Heart left ventricle (tissue), 16 donors: ENCODE data around the gene FOXC1. TPM values are rescaled to one million over a fixed set of nuclear protein-coding genes. Genes with fewer than 3 reads are reported as not detected.

Experiments used
- ATAC-seq, 4 donors: fragments of 200-7000 bp; cut with Tn5 transposase; one replicate each; pipeline ENCODE4 v1.9.1; 2020 to 2022; ENCODE audit warnings: moderate library complexity in 4 of 4, mild to moderate bottlenecking in 3 of 4, moderate number of reproducible peaks in 1 of 4
- DNase-seq, 5 donors: peaks; one replicate each; pipeline ENCODE4 v3.0.0-alpha.2; 2020
- H3K27ac ChIP-seq, 12 donors: fragments of 200-600 bp; sonication (generic) in 4 of 12; one replicate each; pipeline versions ENCODE4 v1.5.0 to v1.8.0; 2016 to 2022; ENCODE audit warnings: mild to moderate bottlenecking in 2 of 12
- H3K27me3 ChIP-seq, 9 donors: fragments of 200-600 bp; sonication (generic) in 2 of 9; one replicate each; pipeline versions ENCODE4 v1.5.1 to v1.8.0; 2016 to 2022; ENCODE audit warnings: mild to moderate bottlenecking in 3 of 9
- H3K36me3 ChIP-seq, 9 donors: fragments of 200-600 bp; sonication (generic) in 2 of 9; one replicate each; pipeline versions ENCODE4 v1.5.0 to v1.8.0; 2018 to 2022; ENCODE audit warnings: mild to moderate bottlenecking in 2 of 9
- H3K4me1 ChIP-seq, 12 donors: fragments of 200-600 bp; sonication (generic) in 4 of 12; one replicate each; pipeline versions ENCODE4 v1.5.0 to v1.8.0; 2016 to 2022; ENCODE audit warnings: mild to moderate bottlenecking in 3 of 12
- H3K4me3 ChIP-seq, 12 donors: fragments of 200-600 bp; sonication (generic) in 4 of 12; one replicate each; pipeline versions ENCODE4 v1.5.0 to v1.8.0; 2017 to 2022; ENCODE audit warnings: mild to moderate bottlenecking in 9 of 12, moderate library complexity in 4 of 12
- H3K9me3 ChIP-seq, 12 donors: fragments of 200-600 bp; sonication (generic) in 4 of 12; one replicate each; pipeline versions ENCODE4 v1.5.0 to v1.8.0; 2016 to 2022; ENCODE audit warnings: mild to moderate bottlenecking in 1 of 12
- POLR2A ChIP-seq, 2 donors: fragments of 450-650 bp; IDR thresholded peaks; one replicate each; pipeline ENCODE4 v1.6.1; 2017; ENCODE audit warnings: antibody characterized with exemption in 2 of 2, mild to moderate bottlenecking in 2 of 2, moderate library complexity in 2 of 2
- WGBS, 4 donors: extraction: QIAGEN DNeasy Blood & Tissue Kit in 2 of 4; methylation state at CpG; one replicate each; pipeline versions ENCODE4 v1.1.5 to v1.1.7; 2013 to 2018; 5-methylcytosine and 5-hydroxymethylcytosine counted together
- intact Hi-C, 10 donors: fragments of 100-400 bp; cut with DNase I; formaldehyde crosslinking; loops; one replicate each; pipeline versions ENCODE4 v1.11.1 to v1.14.2; 2022
- polyA plus RNA-seq, 2 donors: library from polyadenylated mRNA; stranded (reverse); fragments of 200-250 nt; gene quantifications; one replicate each; pipeline ENCODE4 v1.2.3, GENCODE V29; 2013
- total RNA-seq, 9 donors: library from RNA; depleted of rRNA in 2 of 9; stranded (reverse); fragments of >200 nt in 2 of 9; fragmentation: NEBNext Ultra II Directional in 3 of 9; extraction: Animal tissue kit (Norgen Biotek cat#: 25700) in 3 of 9; gene quantifications; one replicate each; pipeline versions ENCODE4 v1.1.0 to v1.2.4, GENCODE V29; 2016 to 2023
- TF ChIP-seq, protein P1 (sequence below), 12 donors: fragments of 200-600 bp; sonication (generic) in 4 of 12; IDR thresholded peaks; one replicate each; pipeline versions ENCODE4 v1.5.0 to v1.8.0; 2018 to 2022; ENCODE audit warnings: antibody characterized with exemption in 12 of 12, mild to moderate bottlenecking in 5 of 12
- donor health status: ischemic (EF 13 %, LVEDD 7.1; RV severe dilation, severe dysfunction).
- donor health status: healthy with polysubstance abuse.
- donor health status: DM: no; HTN: yes; CAD: no.
- donor health status: DM: no; HTN: no; CAD: no.
- donor health status: ischemic (EF 25% LVEDD 6.9; RV normal size, moderate dysfunction).
- donor health status: ischemic (EF 25% LVEDD 5.7; RV mildly dilated, moderate dysfunction).
- donor health status: healthy.
- donor health status: DM: yes; HTN: yes; CAD: no.
- donor health status: ischemic (EF 35%, LVEDD 5.7; RV mildly dilated, moderate dysfunction).
- donor health status: nonischemic (EF 11% LVEDD 7.7; RV severe dilation, severe dysfunction).
- donor health status: DM: yes; HTN: yes; CAD: no.
- donor health status: PGD.
- donor health status: ischemic (EF 29% LVEDD 5.4; RV normal size, mild dysfunction).
- donor health status: nonischemic (EF 23%, LVEDD 6.1; RV moderate dilation, normal function).

Gene FOXC1
- total and polyA plus RNA-seq, 11 donors = 1.8 to 6.3 (median 3.3) TPM

DNA sequence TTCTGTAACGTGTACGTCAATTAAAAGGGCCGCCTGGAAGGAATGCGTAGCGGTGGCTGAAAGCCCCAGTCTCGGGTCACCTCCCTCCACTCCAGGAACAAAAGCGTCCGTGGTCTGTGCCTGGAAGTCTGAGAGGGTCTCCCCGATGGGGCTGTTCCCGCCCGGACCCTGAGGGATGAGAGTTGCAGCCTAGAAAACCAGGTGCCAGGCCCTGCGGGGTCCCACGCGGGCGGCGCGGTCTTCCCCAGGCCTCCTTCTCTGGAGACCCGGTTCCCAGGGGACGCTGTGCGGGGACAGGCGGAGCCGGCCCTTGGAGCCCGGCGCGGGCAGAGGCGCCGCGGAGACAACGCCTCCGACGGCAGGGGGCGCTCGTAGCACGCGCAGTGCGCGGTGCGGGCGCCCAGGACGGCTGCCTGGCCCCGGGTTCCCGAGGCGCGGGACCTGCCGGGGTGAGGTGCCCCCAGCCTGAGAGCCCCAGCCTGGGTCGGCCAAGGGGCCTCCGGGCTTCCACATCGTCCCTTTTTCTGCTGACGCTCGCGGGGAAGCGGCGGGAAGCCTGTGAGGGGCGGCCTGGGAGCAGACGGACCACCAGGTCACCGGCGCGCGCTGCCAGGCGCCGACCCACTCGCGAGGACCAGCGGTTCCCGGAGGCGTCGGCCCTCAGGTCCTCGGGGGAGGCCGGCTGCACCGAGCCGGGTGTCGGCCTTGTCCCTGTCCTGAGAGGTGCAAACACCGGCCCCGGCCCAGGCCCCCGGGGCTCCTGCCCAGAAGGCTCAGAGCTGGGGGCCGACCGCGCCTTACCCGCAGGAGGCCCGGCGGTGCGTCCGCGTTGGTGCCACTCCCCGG, 5.3 kb upstream of the FOXC1 start:
- no peak overlapping the region for H3K27ac ChIP-seq
- no peaks in the 10 kb centered on the region for H3K36me3 ChIP-seq
- intact Hi-C loops = loop anchor here (1.0 to 10.0 kb wide), 20 partner anchors 83 to 1098 kb away; no protein-coding TSS in a partner anchor
- peaks cover 33 to 94% (median 70%) of the 10 kb centered on the region in 9 donors for H3K27me3 ChIP-seq
- TF ChIP-seq, protein P1, sequence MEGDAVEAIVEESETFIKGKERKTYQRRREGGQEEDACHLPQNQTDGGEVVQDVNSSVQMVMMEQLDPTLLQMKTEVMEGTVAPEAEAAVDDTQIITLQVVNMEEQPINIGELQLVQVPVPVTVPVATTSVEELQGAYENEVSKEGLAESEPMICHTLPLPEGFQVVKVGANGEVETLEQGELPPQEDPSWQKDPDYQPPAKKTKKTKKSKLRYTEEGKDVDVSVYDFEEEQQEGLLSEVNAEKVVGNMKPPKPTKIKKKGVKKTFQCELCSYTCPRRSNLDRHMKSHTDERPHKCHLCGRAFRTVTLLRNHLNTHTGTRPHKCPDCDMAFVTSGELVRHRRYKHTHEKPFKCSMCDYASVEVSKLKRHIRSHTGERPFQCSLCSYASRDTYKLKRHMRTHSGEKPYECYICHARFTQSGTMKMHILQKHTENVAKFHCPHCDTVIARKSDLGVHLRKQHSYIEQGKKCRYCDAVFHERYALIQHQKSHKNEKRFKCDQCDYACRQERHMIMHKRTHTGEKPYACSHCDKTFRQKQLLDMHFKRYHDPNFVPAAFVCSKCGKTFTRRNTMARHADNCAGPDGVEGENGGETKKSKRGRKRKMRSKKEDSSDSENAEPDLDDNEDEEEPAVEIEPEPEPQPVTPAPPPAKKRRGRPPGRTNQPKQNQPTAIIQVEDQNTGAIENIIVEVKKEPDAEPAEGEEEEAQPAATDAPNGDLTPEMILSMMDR (IDR thresholded peaks at IDR 0.05) = peak; percentile 88 to 100 (median 98)
- TF ChIP-seq POLR2A (IDR thresholded peaks at IDR 0.05) = no peak
- H3K4me1 ChIP-seq = peaks cover 0 to 35% (median 13%) of the 10 kb centered on the region in 12 donors
- WGBS, 4 donors = 1 to 4% (median 3%) methylated on average over 19 to 85 of the region's 85 CpGs
- peak overlapping the region; percentile 12 to 66 (median 54) for H3K4me3 ChIP-seq
- H3K9me3 ChIP-seq = no peaks in the 10 kb centered on the region
- ATAC-seq (peak; percentile 73 to 95 (median 88)), DNase-seq (peak in 4 of 5 donors; percentile 67 to 89 (median 75))

DNA sequence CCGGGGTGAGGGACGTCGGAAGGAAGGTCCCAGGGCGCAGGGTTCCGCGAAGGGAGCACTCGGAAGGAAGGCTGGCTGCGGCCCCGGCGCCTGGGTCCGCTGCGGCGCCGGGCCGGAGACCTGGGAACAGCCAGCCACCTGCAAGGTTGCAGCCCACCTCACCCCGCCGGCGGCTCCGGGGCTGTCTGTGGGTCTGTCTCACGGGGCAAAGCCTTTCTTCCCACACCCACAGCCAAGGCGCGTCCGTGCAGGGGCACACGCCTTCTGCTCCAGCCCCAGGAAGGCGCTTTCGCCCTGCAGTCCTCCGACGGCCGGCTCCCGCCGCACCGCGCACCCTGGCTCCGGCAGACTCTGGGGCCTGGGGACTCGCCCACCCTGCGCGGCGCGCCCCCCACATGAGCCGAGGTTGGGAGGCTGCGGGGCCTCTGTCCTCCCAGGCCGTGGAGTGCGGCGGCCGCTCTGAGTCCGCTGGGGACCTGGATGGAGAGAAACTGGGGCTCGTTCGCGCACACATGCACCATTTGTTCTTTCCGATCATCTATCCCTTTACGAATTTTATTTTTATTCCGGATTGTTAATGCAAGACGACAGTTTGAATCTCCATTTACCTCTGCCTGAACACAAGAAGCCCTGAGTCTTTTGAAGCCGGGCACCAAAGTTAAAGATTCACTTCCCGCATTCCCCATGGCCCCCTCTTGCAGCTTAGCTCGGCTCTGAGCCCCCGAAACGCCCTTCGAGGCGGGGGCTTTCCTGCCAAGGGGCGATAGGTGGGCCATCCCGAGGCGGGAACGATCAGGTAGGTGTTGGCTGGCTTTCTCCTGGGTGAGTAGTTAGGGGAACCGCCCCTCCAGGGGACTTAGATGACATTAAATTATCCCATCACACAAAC, 4.5 kb upstream of the FOXC1 start:
- ATAC-seq = peak in 1 of 4 donors; percentile 2
- TF ChIP-seq POLR2A (IDR thresholded peaks at IDR 0.05) = no peak
- TF ChIP-seq, protein P1 (IDR thresholded peaks at IDR 0.05) = no peak
- Histone ChIP-seq H3K27ac (no peak overlapping the region), H3K27me3 (peaks cover 33 to 89% (median 70%) of the 10 kb centered on the region in 9 donors), H3K4me1 (peaks cover 0 to 35% (median 13%) of the 10 kb centered on the region in 12 donors), H3K9me3 (no peaks in the 10 kb centered on the region), H3K4me3 (peak overlapping the region in 11 of 12 donors; percentile 27 to 66 (median 55)), H3K36me3 (no peaks in the 10 kb centered on the region)
- intact Hi-C loops = loop anchor here in 9 of 10 donors (2.0 to 10.0 kb wide), 12 partner anchors 82 to 1092 kb away; no protein-coding TSS in a partner anchor
- DNase-seq = peak in 1 of 5 donors; percentile 29
- 12 to 41% (median 22%) methylated on average over 45 to 65 of the region's 65 CpGs for WGBS, 4 donors

DNA sequence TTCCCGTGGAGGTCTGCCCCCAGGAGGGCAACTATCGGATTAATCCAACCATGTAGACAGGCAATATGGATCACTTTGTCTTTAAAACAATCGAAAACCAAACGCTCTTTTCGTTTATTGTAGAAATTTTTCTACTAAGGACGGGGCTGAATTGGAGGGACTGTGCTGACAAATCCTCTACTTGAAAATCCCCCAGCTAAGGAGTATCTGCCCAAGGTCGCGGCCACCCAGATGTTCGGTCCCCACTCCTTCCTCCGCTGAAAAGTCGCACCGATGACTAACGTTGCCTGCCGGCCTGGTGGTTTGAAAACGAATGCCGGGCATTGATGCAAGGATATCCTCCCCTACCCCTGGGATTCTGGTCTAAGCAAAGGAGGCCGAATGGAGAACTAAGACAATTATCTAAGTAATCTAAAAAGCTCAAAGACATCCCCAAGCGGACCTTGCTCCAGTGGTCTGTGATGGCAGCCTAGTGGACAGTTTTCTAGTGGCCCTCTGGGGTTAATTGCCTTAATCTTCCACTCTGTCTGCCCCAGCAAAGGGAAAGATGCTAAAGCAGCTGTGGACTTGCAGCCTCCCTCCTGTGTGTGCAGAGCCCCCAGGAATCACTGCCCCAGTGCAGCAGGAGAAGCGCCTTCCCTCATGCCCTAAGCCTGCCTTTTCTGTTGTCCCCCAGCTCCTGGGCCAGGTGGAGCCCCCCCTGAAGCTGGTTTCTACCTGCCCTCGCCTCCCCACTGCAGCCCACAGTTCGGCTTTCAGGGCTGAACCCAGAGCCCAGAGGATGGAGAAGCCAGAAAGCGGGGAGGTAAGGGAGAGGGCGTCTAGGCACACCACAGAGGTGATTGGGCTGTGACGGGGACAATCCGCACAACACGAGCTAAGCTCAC, 3.6 kb upstream of the FOXC1 start:
- 29 to 50% (median 49%) methylated on average over 25 to 26 of the region's 26 CpGs for WGBS, 4 donors
- TF ChIP-seq POLR2A (IDR thresholded peaks at IDR 0.05) = no peak
- TF ChIP-seq, protein P1 (IDR thresholded peaks at IDR 0.05) = no peak
- Histone ChIP-seq H3K4me1 (peaks cover 0 to 38% (median 13%) of the 10 kb centered on the region in 12 donors), H3K9me3 (no peaks in the 10 kb centered on the region), H3K27me3 (peaks cover 33 to 90% (median 68%) of the 10 kb centered on the region in 9 donors), H3K36me3 (no peaks in the 10 kb centered on the region), H3K4me3 (no peak overlapping the region), H3K27ac (no peak overlapping the region)
- ATAC-seq (no peak), DNase-seq (no peak)
- intact Hi-C loops = loop anchor here in 9 of 10 donors (2.0 to 10.0 kb wide), 12 partner anchors 81 to 1091 kb away; no protein-coding TSS in a partner anchor
